Right lobe of liver (tissue), 4 donors: ENCODE data around the gene ACOT11.

Experiments used
- CTCF ChIP-seq, 4 donors: fragments of 200-600 bp in 3 of 4; fragments of 450-650 bp in 1 of 4; IDR thresholded peaks; one replicate each; pipeline versions ENCODE4 v1.5.1 to v1.8.0; 2016 to 2022; ENCODE audit warnings: antibody characterized with exemption in 4 of 4, mild to moderate bottlenecking in 2 of 4
- POLR2A ChIP-seq: fragments of 450-650 bp; IDR thresholded peaks from one replicate; pipeline ENCODE4 v1.6.1; 2017; ENCODE audit warnings: antibody characterized with exemption, mild to moderate bottlenecking
- donor health status: DM: no; HTN: no; CAD: no.
- donor health status: DM: no; HTN: no; CAD: no.
- donor health status: DM: no; HTN: yes; CAD: no.

- TF ChIP-seq CTCF (IDR thresholded peaks at IDR 0.05) (no peak), POLR2A (no peak)
Measured at GRCh38 chr1:54559771-54560231, 11.8 kb downstream of the ACOT11 start.
